ENCODE measurements around the gene CNTNAP5. TPM values are rescaled to one million over a fixed set of nuclear protein-coding genes. Genes with fewer than 3 reads are reported as not detected.

The CNTNAP5 gene
- total and polyA plus RNA-seq, 2 of the 13 experiments (the other 11 are each of a cell fraction or from before 2014, with no cell fraction given) = not detected

DNA sequence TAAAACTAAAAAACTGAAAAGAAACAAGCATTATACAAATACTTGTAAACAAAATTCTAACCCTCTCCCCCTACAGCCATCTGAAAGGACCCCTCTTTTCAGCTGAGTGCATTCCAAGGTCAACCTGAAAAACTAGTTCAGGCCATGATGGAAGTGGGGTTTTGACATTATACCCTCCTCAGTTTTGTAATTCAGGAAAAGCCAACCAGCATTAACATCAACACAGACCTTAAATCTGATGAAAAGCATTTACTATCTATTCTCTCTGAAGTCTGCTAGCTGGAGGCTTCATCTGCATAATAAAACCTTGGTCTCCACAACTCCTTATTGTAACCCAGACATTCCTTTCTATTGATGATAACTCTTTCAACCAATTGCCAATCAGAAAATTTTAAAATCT is 302.2 kb downstream of the CNTNAP5 start:
- no peaks in the 10 kb centered on the region for H3K4me1 ChIP-seq (ENCODE audit: insufficient read depth, low read length)
- H4K20me1 ChIP-seq (ENCODE audit: insufficient read depth, low read length) = no peaks in the 10 kb centered on the region
- no peak overlapping the region for H3K4me3 ChIP-seq (replicated peaks in 1 of 3; ENCODE audit: insufficient read depth in 1 of 3, low read depth in 2 of 3, low read length in 3 of 3)
- ChIA-PET POLR2A (no interaction called here), CTCF (ENCODE audit: low intra/inter-chr PET ratio, low total read pairs) (no interaction called here)
- ATAC-seq (no peak), FAIRE-seq (no peak), DNase-seq (ENCODE audit: low spot score) (no peak)
- no peak overlapping the region for H3K27ac ChIP-seq (ENCODE audit: extremely low read length, insufficient read depth, low read length)
- H3K9ac ChIP-seq (ENCODE audit: insufficient read depth, low read depth, low read length) = no peak overlapping the region
- in situ Hi-C loops (cut with HindIII; ENCODE audit: extremely low pct_ligation_motif_present, low pct_unique_long_range_greater_than_20kb) = no loop called here
- no peak overlapping the region for H3K4me2 ChIP-seq (ENCODE audit: low read depth, low read length)
- no peaks in the 10 kb centered on the region for H3K79me2 ChIP-seq (ENCODE audit: insufficient read depth, low read length)
- TF ChIP-seq ELF1 (CRISPR knock-in tag; IDR thresholded peaks at IDR 0.05) (no peak), SMAD9 (CRISPR knock-in tag; IDR thresholded peaks at IDR 0.05) (no peak), SP1 (IDR thresholded peaks at IDR 0.05) (no peak), SP1 (CRISPR knock-in tag; IDR thresholded peaks at IDR 0.05) (no peak), KLF13 (CRISPR knock-in tag; IDR thresholded peaks at IDR 0.05) (no peak), ISX (CRISPR knock-in tag; conservative IDR thresholded peaks at IDR 0.05) (no peak), ELK4 (CRISPR knock-in tag; IDR thresholded peaks at IDR 0.05; ENCODE audit: borderline replicate concordance) (no peak), SRSF4 (IDR thresholded peaks at IDR 0.05; ENCODE audit: low read depth, low read length, poor library complexity, severe bottlenecking) (no peak), KDM6A (CRISPR knock-in tag; IDR thresholded peaks at IDR 0.05; ENCODE audit: low read depth) (no peak), ZC3H4 (CRISPR knock-in tag; IDR thresholded peaks at IDR 0.05; ENCODE audit: borderline replicate concordance) (no peak), ZNF713 (CRISPR knock-in tag; IDR thresholded peaks at IDR 0.05) (no peak), RBM39 (IDR thresholded peaks at IDR 0.05; ENCODE audit: low read depth, low read length, poor library complexity, severe bottlenecking) (no peak)
- H3K27me3 ChIP-seq (ENCODE audit: control insufficient read depth in 1 of 2, insufficient read depth in 2 of 2, low read length in 2 of 2) = no peaks in the 10 kb centered on the region
- H3K9me3 ChIP-seq (ENCODE audit: low read length) = no peaks in the 10 kb centered on the region
- BruUV-seq (replicated peaks) = no TSS peak
- intact Hi-C loops (cut with micrococcal nuclease; ENCODE audit: unreplicated experiment) = no loop called here
- no peak overlapping the region for H2AFZ ChIP-seq (ENCODE audit: low read length)
- H3K36me3 ChIP-seq (replicated peaks in 1 of 2; ENCODE audit: control insufficient read depth in 1 of 2, insufficient read depth in 2 of 2, low read length in 2 of 2) = no peaks in the 10 kb centered on the region
